D341Med (cell line): ENCODE results near the gene ORC3.
A peak's percentile ranks its signal among the peaks of the same experiment; 100 is the strongest.
"Not testable (repeated sequence)": the region's sequence is repeated elsewhere in the genome, so short reads cannot be mapped to it uniquely, and the experiment has no call there.

Source experiments
- DNase-seq: peaks from one replicate; pipeline ENCODE4 v3.0.0; 2012; ENCODE audit warnings: low spot score

ORC3 gene

GRCh38 chr6:87697581-87698546, 107.9 kb downstream of the ORC3 start:
- DNase-seq, result no peak

GRCh38 chr6:87698547-87699006, 108.6 kb downstream of the ORC3 start:
- no peak for DNase-seq

- no peak for DNase-seq
Observed at GRCh38 chr6:87699576-87699975, 109.6 kb downstream of the ORC3 start.

GRCh38 chr6:87700397-87701343, 110.7 kb downstream of the ORC3 start:
- DNase-seq, result peak; percentile 53

- DNase-seq, result peak; percentile 59
Observed at GRCh38 chr6:87701344-87701675, 111.4 kb downstream of the ORC3 start.

GRCh38 chr6:87701676-87702588, 112.0 kb downstream of the ORC3 start, which contains the start of gene AKIRIN2:
Gene AKIRIN2 (minus strand): TSS chr6:87702233. CDS start chr6:87701684, 549 bp downstream.
- DNase-seq, result peak; percentile 91

- DNase-seq, result peak; percentile 40
Observed at GRCh38 chr6:87702589-87702945, 112.6 kb downstream of the ORC3 start.

GRCh38 chr6:87703039-87703438, 113.1 kb downstream of the ORC3 start:
- not testable (repeated sequence) for DNase-seq

GRCh38 chr6:87705070-87705691, 115.2 kb downstream of the ORC3 start:
- no peak for DNase-seq

GRCh38 chr6:87706187-87706966, 116.4 kb downstream of the ORC3 start:
- no peak for DNase-seq

- DNase-seq, result not testable (repeated sequence)
Observed at GRCh38 chr6:87708581-87709427, 118.9 kb downstream of the ORC3 start.

GRCh38 chr6:87710090-87710489, 120.2 kb downstream of the ORC3 start:
- no peak for DNase-seq

GRCh38 chr6:87712713-87713112, 122.8 kb downstream of the ORC3 start:
- DNase-seq, result not testable (repeated sequence)

GRCh38 chr6:87714093-87714842, 124.3 kb downstream of the ORC3 start:
- no peak for DNase-seq
